ENCODE measurements around the gene TCF19.

DNA sequence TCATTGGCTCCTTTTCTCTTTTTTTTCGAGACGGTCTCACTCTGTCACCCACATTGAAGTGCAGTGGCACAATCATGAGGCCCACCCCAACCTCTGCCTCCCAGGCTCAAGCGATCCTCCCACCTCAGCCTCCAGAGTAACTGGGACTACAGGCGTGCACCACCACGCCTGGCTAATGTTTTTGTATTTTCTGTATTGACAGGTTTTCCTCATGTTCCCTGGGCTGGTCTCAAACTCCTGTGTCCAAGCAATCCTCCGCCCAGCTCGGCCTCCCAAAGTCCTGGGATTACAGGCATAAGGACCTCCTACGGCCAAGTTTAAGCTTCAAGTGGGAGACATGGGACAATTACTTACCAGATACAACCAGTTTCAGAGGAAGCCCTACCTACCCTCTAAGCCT, 21.5 kb downstream of the TCF19 start:
- TF ChIP-seq, protein P1, sequence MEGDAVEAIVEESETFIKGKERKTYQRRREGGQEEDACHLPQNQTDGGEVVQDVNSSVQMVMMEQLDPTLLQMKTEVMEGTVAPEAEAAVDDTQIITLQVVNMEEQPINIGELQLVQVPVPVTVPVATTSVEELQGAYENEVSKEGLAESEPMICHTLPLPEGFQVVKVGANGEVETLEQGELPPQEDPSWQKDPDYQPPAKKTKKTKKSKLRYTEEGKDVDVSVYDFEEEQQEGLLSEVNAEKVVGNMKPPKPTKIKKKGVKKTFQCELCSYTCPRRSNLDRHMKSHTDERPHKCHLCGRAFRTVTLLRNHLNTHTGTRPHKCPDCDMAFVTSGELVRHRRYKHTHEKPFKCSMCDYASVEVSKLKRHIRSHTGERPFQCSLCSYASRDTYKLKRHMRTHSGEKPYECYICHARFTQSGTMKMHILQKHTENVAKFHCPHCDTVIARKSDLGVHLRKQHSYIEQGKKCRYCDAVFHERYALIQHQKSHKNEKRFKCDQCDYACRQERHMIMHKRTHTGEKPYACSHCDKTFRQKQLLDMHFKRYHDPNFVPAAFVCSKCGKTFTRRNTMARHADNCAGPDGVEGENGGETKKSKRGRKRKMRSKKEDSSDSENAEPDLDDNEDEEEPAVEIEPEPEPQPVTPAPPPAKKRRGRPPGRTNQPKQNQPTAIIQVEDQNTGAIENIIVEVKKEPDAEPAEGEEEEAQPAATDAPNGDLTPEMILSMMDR (conservative IDR thresholded peaks at IDR 0.05) = no peak
- TF ChIP-seq EZH2 (IDR thresholded peaks at IDR 0.05; ENCODE audit: low read depth) = no peak

All from PC-9 (cell line).